Osteocyte (in vitro differentiated cells): ENCODE measurements around the gene PLXNA4. TPM values are rescaled to one million over a fixed set of nuclear protein-coding genes. Genes with fewer than 3 reads are reported as not detected.

ENCODE experiments used
- DNase-seq: peaks from one replicate; pipeline ENCODE4 v3.0.0; 2021; ENCODE audit warnings: mixed read lengths; ENCODE audit not compliant: unreplicated experiment; ENCODE audit errors: extremely low spot score
- H3K27ac Mint-ChIP-seq: one replicate; pipeline ENCODE4 v1.8.0; 2021; ENCODE audit warnings: mild to moderate bottlenecking, mixed read lengths; ENCODE audit not compliant: unreplicated experiment
- H3K27me3 Mint-ChIP-seq: one replicate; pipeline ENCODE4 v1.8.0; 2021; ENCODE audit warnings: mixed read lengths; ENCODE audit not compliant: unreplicated experiment
- H3K36me3 Mint-ChIP-seq: one replicate; pipeline ENCODE4 v1.8.0; 2021; ENCODE audit warnings: mixed read lengths; ENCODE audit not compliant: unreplicated experiment
- H3K4me1 Mint-ChIP-seq: one replicate; pipeline ENCODE4 v1.8.0; 2021; ENCODE audit warnings: mixed read lengths; ENCODE audit not compliant: unreplicated experiment
- H3K4me3 Mint-ChIP-seq: one replicate; pipeline ENCODE4 v1.8.0; 2021; ENCODE audit warnings: mild to moderate bottlenecking, moderate library complexity, mixed read lengths; ENCODE audit not compliant: unreplicated experiment
- H3K9me3 Mint-ChIP-seq: one replicate; pipeline ENCODE4 v1.8.0; 2021; ENCODE audit warnings: mixed read lengths; ENCODE audit not compliant: unreplicated experiment
- total RNA-seq: library from RNA; stranded (reverse); gene quantifications from 2 replicates; pipeline ENCODE4 v1.2.1, GENCODE V29; 2021
- TF ChIP-seq, protein P1 (sequence below): fragments of 200-600 bp; sonication (generic); IDR thresholded peaks from 2 replicates; pipeline ENCODE4 v1.5.0; 2021; ENCODE audit warnings: antibody characterized with exemption, mild to moderate bottlenecking, moderate library complexity

Gene PLXNA4
- total RNA-seq, 1 donor from 2014 or later: 59.0 TPM

- no peaks in the 10 kb centered on the region for H3K36me3 Mint-ChIP-seq
- TF ChIP-seq, protein P1, sequence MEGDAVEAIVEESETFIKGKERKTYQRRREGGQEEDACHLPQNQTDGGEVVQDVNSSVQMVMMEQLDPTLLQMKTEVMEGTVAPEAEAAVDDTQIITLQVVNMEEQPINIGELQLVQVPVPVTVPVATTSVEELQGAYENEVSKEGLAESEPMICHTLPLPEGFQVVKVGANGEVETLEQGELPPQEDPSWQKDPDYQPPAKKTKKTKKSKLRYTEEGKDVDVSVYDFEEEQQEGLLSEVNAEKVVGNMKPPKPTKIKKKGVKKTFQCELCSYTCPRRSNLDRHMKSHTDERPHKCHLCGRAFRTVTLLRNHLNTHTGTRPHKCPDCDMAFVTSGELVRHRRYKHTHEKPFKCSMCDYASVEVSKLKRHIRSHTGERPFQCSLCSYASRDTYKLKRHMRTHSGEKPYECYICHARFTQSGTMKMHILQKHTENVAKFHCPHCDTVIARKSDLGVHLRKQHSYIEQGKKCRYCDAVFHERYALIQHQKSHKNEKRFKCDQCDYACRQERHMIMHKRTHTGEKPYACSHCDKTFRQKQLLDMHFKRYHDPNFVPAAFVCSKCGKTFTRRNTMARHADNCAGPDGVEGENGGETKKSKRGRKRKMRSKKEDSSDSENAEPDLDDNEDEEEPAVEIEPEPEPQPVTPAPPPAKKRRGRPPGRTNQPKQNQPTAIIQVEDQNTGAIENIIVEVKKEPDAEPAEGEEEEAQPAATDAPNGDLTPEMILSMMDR: no peak
- H3K9me3 Mint-ChIP-seq: no peaks in the 10 kb centered on the region
- no peak overlapping the region for H3K4me3 Mint-ChIP-seq
- peaks cover 2% of the 10 kb centered on the region for H3K4me1 Mint-ChIP-seq
- H3K27me3 Mint-ChIP-seq: peaks cover 7% of the 10 kb centered on the region
- no peak overlapping the region for H3K27ac Mint-ChIP-seq
- no peak for DNase-seq
Observed at GRCh38 chr7:132084776-132085388, 491.4 kb downstream of the PLXNA4 start.

- DNase-seq: no peak
- no peak overlapping the region for H3K27ac Mint-ChIP-seq
- no peaks in the 10 kb centered on the region for H3K36me3 Mint-ChIP-seq
- peaks cover 2% of the 10 kb centered on the region for H3K4me1 Mint-ChIP-seq
- TF ChIP-seq, protein P1: no peak
- peaks cover 2% of the 10 kb centered on the region for H3K27me3 Mint-ChIP-seq
- H3K4me3 Mint-ChIP-seq: no peak overlapping the region
- H3K9me3 Mint-ChIP-seq: no peaks in the 10 kb centered on the region
Observed at GRCh38 chr7:132083537-132084123, 492.6 kb downstream of the PLXNA4 start.

DNA sequence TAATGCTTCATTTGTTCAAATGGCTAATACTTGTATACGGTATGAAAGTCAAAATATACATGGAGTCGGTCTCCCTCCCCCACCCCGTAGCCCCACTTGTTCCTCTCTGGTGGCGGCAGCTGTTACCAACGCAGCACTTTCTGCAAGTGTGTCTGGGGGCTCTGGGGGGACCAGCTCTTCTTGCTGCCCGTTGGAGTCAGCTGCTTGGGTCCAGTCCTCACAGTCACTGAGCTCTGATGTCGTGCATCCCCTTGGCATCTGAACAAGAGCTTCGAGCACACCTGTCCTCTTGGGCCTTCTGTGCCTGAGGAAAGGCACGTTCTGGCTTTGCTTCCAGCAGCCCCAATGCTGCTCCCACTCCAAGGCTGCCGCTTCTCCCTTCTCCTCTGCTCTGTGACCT is 493.1 kb downstream of the PLXNA4 start:
- H3K27me3 Mint-ChIP-seq: peaks cover 2% of the 10 kb centered on the region
- no peak for DNase-seq
- TF ChIP-seq, protein P1: no peak
- no peak overlapping the region for H3K4me3 Mint-ChIP-seq
- no peaks in the 10 kb centered on the region for H3K9me3 Mint-ChIP-seq
- H3K27ac Mint-ChIP-seq: no peak overlapping the region
- H3K36me3 Mint-ChIP-seq: no peaks in the 10 kb centered on the region
- peaks cover 2% of the 10 kb centered on the region for H3K4me1 Mint-ChIP-seq

- Mint-ChIP-seq H3K27me3 (peaks cover 2% of the 10 kb centered on the region), H3K36me3 (no peaks in the 10 kb centered on the region), H3K4me3 (no peak overlapping the region), H3K9me3 (no peaks in the 10 kb centered on the region), H3K4me1 (peaks cover 2% of the 10 kb centered on the region), H3K27ac (no peak overlapping the region)
- no peak for DNase-seq
- TF ChIP-seq, protein P1: no peak
Observed at GRCh38 chr7:132082394-132082793, 493.9 kb downstream of the PLXNA4 start.

GRCh38 chr7:132081686-132082085 is 494.6 kb downstream of the PLXNA4 start:
- no peaks in the 10 kb centered on the region for H3K9me3 Mint-ChIP-seq
- H3K4me3 Mint-ChIP-seq: no peak overlapping the region
- H3K27me3 Mint-ChIP-seq: peaks cover 2% of the 10 kb centered on the region
- no peak for DNase-seq
- peaks cover 2% of the 10 kb centered on the region for H3K4me1 Mint-ChIP-seq
- TF ChIP-seq, protein P1: no peak
- H3K36me3 Mint-ChIP-seq: no peaks in the 10 kb centered on the region
- no peak overlapping the region for H3K27ac Mint-ChIP-seq
